ENCODE measurements around the gene PAM.
"Not testable (repeated sequence)": the region's sequence is repeated elsewhere in the genome, so short reads cannot be mapped to it uniquely, and the experiment has no call there.

The PAM gene

GRCh38 chr5:102750151-102750834 is 4.8 kb upstream of the PAM start:
- no peak for DNase-seq

DNA sequence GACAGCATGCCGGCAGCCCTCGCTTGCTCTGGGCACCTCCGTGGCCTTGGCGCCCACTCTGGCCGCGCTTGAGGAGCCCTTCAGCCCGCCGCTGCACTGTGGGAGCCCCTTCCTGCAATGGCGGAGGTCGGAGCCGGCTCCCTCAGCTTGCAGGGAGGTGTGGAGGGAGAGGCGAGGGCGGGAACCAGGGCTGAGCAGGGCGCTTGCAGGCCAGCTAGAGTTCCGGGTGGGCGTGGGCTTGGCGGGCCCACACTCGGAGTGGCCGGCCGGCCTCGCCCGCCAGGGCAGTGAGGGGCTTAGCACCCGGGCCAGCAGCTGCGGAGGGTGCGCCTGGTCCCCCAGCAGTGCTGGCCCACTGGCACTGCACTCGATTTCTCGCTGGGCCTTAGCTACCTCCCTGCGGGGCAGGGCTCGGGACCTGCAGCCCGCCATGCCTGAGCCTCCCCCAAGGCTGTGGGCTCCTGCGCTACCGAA is 3.2 kb upstream of the PAM start:
- not testable (repeated sequence) for DNase-seq

DNA sequence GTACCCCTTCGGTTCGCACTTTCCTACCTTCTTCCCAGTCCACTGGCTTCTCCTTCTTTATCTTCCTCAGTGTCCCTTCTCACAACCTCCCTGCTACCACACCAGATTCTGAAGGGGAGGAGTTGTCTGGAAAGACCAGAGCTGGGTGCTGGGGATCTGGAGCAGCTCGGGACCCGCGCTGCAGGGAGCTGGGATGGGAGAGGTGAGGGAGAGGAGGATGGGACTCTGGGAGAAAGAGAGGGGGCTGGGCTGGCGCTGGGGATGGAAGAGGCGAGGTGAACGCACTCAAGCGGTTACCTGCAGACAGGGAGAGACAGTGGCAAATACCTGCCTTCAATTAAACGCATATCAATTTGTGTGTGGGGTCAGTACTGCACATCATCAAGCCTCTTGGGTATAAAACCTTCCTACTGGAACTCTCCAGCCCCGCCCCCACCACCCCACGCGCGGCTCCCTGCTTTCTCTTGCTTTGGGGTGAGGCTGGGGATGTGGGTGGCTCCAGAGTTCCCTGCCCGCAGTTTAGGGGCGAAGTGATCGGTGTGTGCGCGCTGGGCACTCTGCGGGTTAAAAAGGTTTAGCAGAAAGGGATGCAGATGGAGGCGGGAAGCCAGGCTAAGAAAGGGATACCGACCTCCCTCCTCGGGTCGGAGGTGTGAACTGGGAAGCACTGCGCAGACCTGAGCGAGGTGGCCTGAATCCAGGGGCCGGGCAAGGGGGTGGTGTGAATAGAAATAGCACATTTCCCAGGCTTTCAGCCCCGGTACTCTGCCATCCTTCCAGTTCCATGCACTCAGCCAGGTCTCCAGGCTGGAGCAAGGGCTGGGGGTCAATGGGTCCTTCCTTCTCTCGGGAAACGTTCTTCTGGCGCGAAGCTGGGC is 977 bp upstream of the PAM start:
- DNase-seq = peak in 4 of 56 donors; percentile 5 to 37 (median 20)

GRCh38 chr5:102755686-102756371 is 724 bp downstream of the PAM start:
- peak in 11 of 56 donors; percentile 8 to 59 (median 24) for DNase-seq

GRCh38 chr5:102758576-102758975 is 3.5 kb downstream of the PAM start:
- no peak for DNase-seq

DNA sequence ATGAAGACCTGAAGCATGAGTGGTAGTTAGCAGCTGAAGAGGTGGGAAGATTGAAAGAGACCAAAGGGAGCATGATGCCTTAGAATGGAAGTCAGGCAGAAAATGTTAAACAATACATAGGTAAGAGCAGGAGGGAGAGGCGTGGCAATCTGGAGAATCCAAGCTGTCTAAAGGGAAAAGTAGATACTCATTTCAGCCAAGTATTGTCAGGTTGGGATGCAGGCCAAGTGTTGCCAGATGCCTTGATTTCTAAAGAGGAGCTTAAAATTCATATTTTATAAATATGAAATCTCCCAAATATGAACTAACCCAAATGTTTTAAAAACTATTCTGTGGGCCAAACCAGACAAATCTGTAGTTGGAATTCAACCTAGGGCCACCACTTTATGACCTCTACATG is 4.2 kb downstream of the PAM start:
- DNase-seq = no peak

DNA sequence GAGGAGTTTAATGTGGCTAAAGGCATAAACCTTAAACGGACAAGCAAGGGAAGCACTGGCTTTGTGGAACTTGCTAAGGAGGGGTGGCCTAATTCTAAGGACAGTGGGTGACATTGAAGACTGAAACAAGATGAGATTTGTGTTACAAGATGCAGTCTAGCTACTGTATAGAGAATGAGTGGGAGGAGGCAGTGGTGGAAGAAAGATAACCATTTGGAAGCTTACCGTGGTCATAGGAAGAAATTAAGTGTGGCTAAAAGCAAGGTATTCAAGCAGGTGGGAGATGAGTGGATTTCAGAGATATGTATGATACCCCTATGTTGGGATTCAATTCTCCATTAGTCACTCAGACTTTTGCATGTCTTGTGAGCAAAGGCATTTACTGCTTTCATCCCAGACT is 4.6 kb downstream of the PAM start:
- DNase-seq = no peak

DNA sequence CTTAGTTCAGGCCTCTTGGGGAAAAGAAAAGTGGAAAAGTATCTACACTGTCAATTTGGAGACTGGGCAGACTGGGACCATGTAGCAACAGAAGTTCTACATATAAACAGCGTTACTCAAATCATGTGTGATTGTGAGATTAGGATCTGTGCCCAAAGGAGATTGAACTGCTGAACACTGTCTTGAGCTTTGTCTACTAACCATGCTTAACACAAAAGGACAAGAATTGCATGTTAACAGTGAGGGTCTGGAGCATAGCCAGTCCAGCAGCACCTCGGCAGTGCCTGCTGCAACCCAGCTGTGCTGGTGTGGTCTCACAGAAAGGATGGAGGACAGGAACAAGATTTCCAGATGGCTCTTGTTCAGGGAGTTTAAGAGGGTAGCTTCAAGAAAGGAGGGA is 5.7 kb downstream of the PAM start:
- no peak for DNase-seq

DNA sequence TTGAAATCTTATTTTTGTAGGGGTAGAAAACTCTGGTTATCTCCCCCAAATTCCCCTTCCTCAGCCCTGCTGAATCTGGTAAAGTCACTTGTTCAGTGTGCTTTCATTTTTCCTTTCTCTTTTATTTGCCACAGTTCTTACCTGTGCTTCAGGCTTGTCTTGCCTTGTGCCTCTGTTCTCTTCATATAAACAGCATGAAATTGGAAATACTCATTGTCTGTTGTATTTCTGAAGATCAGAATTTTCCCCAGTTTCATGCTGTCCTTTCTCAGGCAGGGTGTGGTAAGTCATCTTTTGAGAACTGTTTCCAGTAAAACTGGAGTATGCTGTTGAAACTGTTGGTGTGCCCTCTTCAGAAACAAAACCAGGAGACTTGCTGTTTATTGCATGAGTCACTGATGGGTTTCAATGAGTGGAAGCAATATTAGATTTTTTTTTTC is 7.0 kb downstream of the PAM start:
- DNase-seq = no peak

GRCh38 chr5:102762562-102763227 is 7.6 kb downstream of the PAM start:
- DNase-seq = no peak

- DNase-seq = no peak
These were observed 8.6 kb downstream of the PAM start for GRCh38 chr5:102763734-102764133.

- no peak for DNase-seq
These were observed 9.4 kb downstream of the PAM start for GRCh38 chr5:102764381-102765004.

- no peak for DNase-seq
These were observed 10.2 kb downstream of the PAM start for GRCh38 chr5:102765350-102765749.

GRCh38 chr5:102766295-102767090 is 11.4 kb downstream of the PAM start:
- no peak for DNase-seq

GRCh38 chr5:102767862-102768261 is 12.8 kb downstream of the PAM start:
- no peak for DNase-seq

GRCh38 chr5:102770803-102771202 is 15.7 kb downstream of the PAM start:
- no peak for DNase-seq

GRCh38 chr5:102771435-102771834 is 16.3 kb downstream of the PAM start:
- DNase-seq = no peak

- no peak for DNase-seq
These were observed 17.2 kb downstream of the PAM start for GRCh38 chr5:102772273-102772672.

- no peak for DNase-seq
These were observed 18.0 kb downstream of the PAM start for GRCh38 chr5:102773133-102773532.

DNA sequence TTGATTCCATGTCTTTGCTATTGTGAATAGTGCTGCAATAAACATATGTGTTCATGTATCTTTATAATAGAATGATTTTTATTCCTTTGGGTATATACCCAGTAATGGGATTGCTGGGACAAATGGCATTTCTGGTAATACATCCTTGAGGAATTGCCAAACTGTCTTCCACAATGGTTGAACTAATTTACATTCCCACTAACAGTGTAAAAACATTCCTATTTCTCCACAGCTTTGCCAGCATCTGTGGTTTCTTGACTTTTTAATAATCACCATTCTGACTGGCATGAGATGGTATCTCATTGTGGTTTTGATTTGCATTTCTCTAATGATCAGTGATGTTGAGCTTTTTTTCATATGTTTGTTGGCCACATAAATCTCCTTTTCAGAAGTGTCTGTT is 20.7 kb downstream of the PAM start:
- DNase-seq = not testable (repeated sequence)
